DOHH2 (cell line): ENCODE results near the gene ORMDL1.

Experiments used
- H3F3A ChIP-seq: fragments of 200-600 bp; sonication (generic), shearing (Covaris generic); 2 replicates; pipeline ENCODE4 v1.6.0; 2016; ENCODE audit warnings: antibody characterized with exemption, mild to moderate bottlenecking; ENCODE audit not compliant: control insufficient read depth, insufficient read depth
- H3K27ac ChIP-seq: fragments of 200-600 bp; sonication (generic); 2 replicates; pipeline ENCODE4 v1.5.1; 2014; ENCODE audit warnings: low read depth, mild to moderate bottlenecking, low read length, moderate library complexity
- H3K27me3 ChIP-seq: fragments of 200-600 bp; sonication (generic); 2 replicates; pipeline ENCODE4 v1.6.1; 2014; ENCODE audit warnings: mild to moderate bottlenecking, low read length, mixed read lengths; ENCODE audit not compliant: control insufficient read depth
- H3K36me3 ChIP-seq: fragments of 200-600 bp; sonication (generic); 2 replicates; pipeline ENCODE4 v1.6.1; 2014; ENCODE audit warnings: mild to moderate bottlenecking, low read length, moderate library complexity, mixed read lengths; ENCODE audit not compliant: control insufficient read depth
- H3K4me1 ChIP-seq: fragments of 200-600 bp; sonication (generic); 2 replicates; pipeline ENCODE4 v1.6.1; 2014; ENCODE audit warnings: mild to moderate bottlenecking, low read length, mixed read lengths; ENCODE audit not compliant: control insufficient read depth
- H3K4me2 ChIP-seq: fragments of 200-600 bp; sonication (generic); 2 replicates; pipeline ENCODE4 v1.6.0; 2014; ENCODE audit warnings: mild to moderate bottlenecking, low read length, moderate library complexity
- H3K4me3 ChIP-seq: fragments of 200-600 bp; sonication (generic); 2 replicates; pipeline ENCODE4 v1.5.1; 2014; ENCODE audit warnings: mild to moderate bottlenecking, low read length, mixed read lengths
- H3K79me2 ChIP-seq: fragments of 200-600 bp; sonication (generic); 2 replicates; pipeline ENCODE4 v1.6.1; 2014; ENCODE audit warnings: mild to moderate bottlenecking, low read length, mixed read lengths; ENCODE audit not compliant: control insufficient read depth
- H3K9me2 ChIP-seq: fragments of 200-600 bp; sonication (generic); replicated peaks from 2 replicates; pipeline ENCODE4 v1.6.1; 2014; ENCODE audit warnings: mild to moderate bottlenecking, low read length, mixed read lengths; ENCODE audit not compliant: control insufficient read depth
- H3K9me3 ChIP-seq: fragments of 200-600 bp; sonication (generic); 2 replicates; pipeline ENCODE4 v1.6.1; 2014; ENCODE audit warnings: antibody characterized with exemption, low read length, mixed read lengths; ENCODE audit not compliant: control insufficient read depth, insufficient read depth
- H4K20me1 ChIP-seq: fragments of 200-600 bp; sonication (generic); 2 replicates; pipeline ENCODE4 v1.6.0; 2014; ENCODE audit warnings: low read depth, mild to moderate bottlenecking, antibody characterized with exemption, low read length, moderate library complexity; ENCODE audit not compliant: control insufficient read depth, insufficient read depth
- EZH2phosphoT487 ChIP-seq: fragments of 200-600 bp; sonication (generic); IDR thresholded peaks from 2 replicates; pipeline ENCODE4 v1.6.1; 2017; ENCODE audit warnings: borderline replicate concordance, mild to moderate bottlenecking, antibody characterized with exemption, low read length, moderate library complexity, mixed read lengths
- TF ChIP-seq, protein P1 (sequence below): fragments of 200-600 bp; sonication (generic); IDR thresholded peaks from one replicate; pipeline ENCODE4 v1.5.1; 2014; ENCODE audit warnings: antibody characterized with exemption, mild to moderate bottlenecking, low read depth, low read length; ENCODE audit not compliant: poor library complexity, severe bottlenecking

The ORMDL1 gene, protein sequence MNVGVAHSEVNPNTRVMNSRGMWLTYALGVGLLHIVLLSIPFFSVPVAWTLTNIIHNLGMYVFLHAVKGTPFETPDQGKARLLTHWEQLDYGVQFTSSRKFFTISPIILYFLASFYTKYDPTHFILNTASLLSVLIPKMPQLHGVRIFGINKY

DNA sequence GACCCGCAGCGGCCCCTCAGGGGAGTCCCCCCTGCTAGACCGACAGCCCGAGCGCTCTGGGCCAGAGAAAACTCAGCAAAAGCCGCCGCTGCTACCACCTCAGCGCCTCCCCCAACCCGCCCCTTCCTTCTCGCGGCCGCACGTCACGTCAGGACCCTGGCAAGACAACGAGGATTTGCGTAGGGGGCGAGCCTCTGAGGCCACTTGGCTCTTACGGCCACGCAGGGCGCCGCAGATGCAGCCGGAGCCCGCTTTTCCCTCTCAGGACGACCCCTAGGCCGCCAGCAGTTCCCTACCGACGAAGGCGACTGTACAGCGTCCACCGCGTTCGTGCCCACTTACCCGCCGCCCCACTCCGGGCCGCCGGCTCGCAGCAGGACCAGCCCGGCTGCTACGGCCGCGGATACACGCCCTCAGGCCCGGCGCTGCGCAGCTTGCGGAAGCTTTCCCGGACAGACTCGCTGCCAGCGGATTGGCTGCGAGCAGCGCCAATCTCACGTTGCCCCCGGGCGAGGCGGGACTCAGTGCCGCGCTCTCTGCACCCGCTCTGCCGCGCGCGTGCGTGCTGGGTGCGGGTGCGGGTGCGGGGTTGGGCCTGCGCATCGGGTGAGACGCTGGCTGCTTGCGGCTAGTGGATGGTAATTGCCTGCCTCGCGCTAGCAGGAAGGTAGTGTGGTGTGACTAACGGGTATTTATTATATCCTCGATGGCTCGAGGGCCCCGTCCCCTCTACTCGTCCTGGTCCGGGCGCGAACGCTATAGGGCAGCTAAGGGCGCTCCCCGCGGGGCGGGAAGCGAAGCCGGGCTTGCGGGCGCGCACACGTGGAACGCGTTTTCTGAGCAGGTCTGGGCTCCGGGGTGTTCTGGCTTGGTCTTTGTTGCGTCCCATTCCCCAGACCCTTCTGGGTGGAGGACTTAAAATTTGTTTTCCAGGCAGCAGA is at the start of gene ORMDL1, which contains the start of gene PMS1:
TSS of gene ORMDL1 (minus strand) at position 413 of the 941 bp plus-strand sequence. CDS start 1,744 bp downstream, outside the sequence.
TSS of gene PMS1 (plus strand) at position 524 of the 941 bp plus-strand sequence. CDS start 7,360 bp downstream, outside the sequence.
- Histone ChIP-seq H3K4me1 (peaks cover 28% of the 10 kb centered on the region), H3K27me3 (no peaks in the 10 kb centered on the region), H3K9me3 (no peaks in the 10 kb centered on the region), H3K36me3 (peaks cover 83% of the 10 kb centered on the region), H3K4me3 (peak within 1 kb of the TSS; percentile 99), H3K79me2 (peaks cover 96% of the 10 kb centered on the region), H3K27ac (peak within 1 kb of the TSS; percentile 73), H4K20me1 (no peaks in the 10 kb centered on the region), H3K9me2 (no peaks in the 10 kb centered on the region), H3K4me2 (peak within 1 kb of the TSS; percentile 97), H3F3A (no peaks in the 10 kb centered on the region)
- no peak for TF ChIP-seq EZH2phosphoT487
- TF ChIP-seq, protein P1, sequence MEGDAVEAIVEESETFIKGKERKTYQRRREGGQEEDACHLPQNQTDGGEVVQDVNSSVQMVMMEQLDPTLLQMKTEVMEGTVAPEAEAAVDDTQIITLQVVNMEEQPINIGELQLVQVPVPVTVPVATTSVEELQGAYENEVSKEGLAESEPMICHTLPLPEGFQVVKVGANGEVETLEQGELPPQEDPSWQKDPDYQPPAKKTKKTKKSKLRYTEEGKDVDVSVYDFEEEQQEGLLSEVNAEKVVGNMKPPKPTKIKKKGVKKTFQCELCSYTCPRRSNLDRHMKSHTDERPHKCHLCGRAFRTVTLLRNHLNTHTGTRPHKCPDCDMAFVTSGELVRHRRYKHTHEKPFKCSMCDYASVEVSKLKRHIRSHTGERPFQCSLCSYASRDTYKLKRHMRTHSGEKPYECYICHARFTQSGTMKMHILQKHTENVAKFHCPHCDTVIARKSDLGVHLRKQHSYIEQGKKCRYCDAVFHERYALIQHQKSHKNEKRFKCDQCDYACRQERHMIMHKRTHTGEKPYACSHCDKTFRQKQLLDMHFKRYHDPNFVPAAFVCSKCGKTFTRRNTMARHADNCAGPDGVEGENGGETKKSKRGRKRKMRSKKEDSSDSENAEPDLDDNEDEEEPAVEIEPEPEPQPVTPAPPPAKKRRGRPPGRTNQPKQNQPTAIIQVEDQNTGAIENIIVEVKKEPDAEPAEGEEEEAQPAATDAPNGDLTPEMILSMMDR: no peak

DNA sequence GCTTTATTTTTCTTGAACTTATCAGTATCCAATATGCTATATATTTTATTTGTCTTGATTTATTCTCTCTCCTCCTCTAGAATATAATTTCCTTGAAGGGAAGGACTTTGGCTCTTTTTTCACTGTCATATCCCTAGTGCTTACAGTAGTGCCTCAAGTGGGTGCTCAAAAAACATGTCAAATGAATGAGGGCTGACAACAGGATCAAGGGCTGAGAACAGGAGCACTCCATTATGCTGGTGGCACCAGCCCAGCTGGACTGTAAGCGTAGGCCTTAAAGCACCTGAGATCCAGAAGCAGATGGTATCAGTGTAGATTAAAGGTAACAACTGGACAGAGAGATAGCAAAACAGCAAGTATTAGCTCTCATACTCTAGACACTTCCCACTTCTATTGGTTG is 46.4 kb upstream of the ORMDL1 start:
- TF ChIP-seq, protein P1: no peak
- no peak for TF ChIP-seq EZH2phosphoT487
- peaks cover 46% of the 10 kb centered on the region for H3K36me3 ChIP-seq
- H3K9me3 ChIP-seq: no peaks in the 10 kb centered on the region
- peaks cover 4% of the 10 kb centered on the region; the same call in 1 of the 2 replicates for H4K20me1 ChIP-seq
- H3K4me2 ChIP-seq: no peak overlapping the region
- no peaks in the 10 kb centered on the region; the same call in 1 of the 2 replicates for H3F3A ChIP-seq
- no peak overlapping the region for H3K27ac ChIP-seq
- H3K9me2 ChIP-seq: no peaks in the 10 kb centered on the region
- H3K4me3 ChIP-seq: no peak overlapping the region
- H3K79me2 ChIP-seq: 0 out of 2 replicates have a peak, but pooled peaks cover 6% of the 10 kb centered on the region
- H3K27me3 ChIP-seq: no peaks in the 10 kb centered on the region
- no peaks in the 10 kb centered on the region for H3K4me1 ChIP-seq

DNA sequence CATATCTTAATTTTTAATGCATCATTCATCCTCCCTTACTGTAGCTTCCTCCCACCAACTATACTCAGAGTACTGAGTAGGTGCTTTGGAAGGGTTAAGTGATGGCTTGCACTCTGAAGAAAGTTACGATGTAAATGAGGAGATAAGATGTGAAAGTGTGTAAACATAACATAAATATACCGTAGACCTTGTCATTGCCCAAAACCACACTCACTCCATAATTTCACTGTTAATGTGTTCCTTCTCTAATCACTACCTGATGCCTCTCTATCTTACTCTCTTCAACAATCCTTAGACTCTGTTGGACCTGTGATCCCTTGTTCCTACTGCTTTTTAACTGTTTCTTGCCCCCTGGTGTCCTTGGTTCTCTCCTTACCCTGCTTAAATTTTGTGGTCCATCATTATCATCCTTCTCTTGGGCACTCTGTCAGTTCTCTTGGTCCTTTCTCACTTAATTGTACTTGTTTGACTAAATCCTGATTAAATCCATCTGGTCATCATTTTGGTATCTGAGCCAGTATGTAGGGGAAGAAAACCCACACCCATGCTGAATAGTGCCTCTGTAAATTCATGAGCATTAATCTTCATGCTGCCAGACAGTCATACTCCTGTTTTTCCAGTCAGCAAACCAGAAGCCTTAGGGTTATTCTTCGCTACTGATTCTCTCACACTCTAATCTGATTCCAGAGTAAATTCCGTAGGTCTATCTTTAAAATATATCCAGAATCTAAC is 45.1 kb upstream of the ORMDL1 start:
- H3K79me2 ChIP-seq: peaks cover 11% of the 10 kb centered on the region
- peaks cover 4% of the 10 kb centered on the region; the same call in 1 of the 2 replicates for H4K20me1 ChIP-seq
- no peaks in the 10 kb centered on the region for H3K27me3 ChIP-seq
- no peaks in the 10 kb centered on the region for H3K9me2 ChIP-seq
- H3K4me3 ChIP-seq: no peak overlapping the region
- no peaks in the 10 kb centered on the region for H3K4me1 ChIP-seq
- H3F3A ChIP-seq: no peaks in the 10 kb centered on the region; the same call in 1 of the 2 replicates
- H3K9me3 ChIP-seq: no peaks in the 10 kb centered on the region
- H3K36me3 ChIP-seq: peaks cover 52% of the 10 kb centered on the region
- no peak for TF ChIP-seq EZH2phosphoT487
- TF ChIP-seq, protein P1: no peak
- H3K27ac ChIP-seq: no peak overlapping the region
- no peak overlapping the region for H3K4me2 ChIP-seq
